Stimulated activated CD4-positive, alpha-beta T cell treated with anti-CD3 and anti-CD28 coated beads, Interleukin-2, amount 100 ng/mL, for 24 hours (primary cell): ENCODE results near the gene EGLN3.

Experiments
- DNase-seq, 2 donors: peaks; one replicate each; pipeline ENCODE4 v3.0.0-alpha.2; 2020

EGLN3 gene

DNA sequence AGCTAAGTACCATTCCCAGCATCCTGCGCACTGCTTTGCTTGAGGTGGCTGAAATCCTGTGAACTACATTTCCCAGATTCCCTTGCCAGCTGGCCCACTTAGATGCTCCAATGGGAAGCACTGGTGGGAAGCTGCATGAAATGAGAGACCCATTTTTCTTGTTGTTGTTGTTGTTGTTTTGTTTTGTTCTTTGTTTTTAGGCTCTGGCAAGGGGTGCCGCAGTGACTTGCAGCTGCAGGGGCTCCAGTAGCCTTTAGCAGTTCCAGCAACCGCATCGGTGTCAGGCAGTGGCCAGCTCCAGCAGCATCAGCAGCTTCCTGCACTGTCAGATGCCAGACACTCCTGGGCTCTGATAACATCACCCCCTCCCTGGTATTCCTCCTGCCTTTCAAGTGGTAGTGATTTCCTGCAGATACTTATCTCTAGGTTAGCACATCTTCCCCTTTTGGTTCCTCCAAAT, 8.8 kb upstream of the EGLN3 start:
- DNase-seq: no peak

DNA sequence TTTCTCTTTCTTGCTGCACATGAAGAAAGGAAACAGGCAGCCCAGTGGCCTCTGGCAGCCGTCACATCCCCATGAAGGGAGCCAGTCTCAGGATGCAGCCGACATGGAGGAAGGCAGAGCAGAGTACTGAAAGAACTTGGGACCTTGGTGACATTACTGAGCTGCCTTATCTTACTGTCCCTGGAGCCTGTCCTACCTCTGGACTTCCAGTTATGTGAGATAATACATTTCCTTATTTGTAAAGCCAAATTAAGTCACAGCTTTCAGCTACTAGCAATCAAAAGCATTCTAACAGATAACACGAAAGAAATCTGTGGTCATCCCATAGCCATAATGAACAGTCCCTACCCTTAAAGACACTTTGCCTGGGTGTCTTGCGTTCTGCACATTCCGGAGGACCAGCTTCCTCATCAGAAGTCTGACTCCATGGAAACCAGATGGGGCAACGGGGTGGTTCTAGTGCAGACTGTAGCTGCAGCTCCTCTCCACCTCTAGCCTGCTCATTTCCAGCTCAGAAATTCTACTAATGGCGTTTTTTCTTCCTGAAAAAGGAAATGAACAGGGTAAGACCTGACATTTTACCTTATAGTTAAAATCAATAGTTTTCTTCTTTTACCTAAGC, 7.8 kb upstream of the EGLN3 start:
- DNase-seq: no peak

DNA sequence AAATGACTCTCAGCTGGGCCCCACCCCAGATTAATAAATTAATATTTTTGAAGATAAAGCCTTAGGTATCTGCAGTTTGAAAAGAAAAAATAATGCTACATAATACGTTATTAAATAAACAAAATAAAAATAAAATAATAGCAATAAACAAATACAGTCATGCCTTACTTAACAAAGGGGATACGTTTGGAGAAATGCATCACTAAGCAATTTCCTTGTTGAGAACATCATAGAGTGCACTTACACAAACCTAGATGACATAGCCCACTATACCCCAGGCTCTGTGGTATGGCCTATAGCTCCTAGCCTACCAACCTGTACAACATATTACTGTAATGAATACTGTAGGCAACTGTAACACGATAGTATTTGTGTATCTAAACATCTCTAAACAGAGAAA, 7.1 kb upstream of the EGLN3 start:
- no peak for DNase-seq

DNA sequence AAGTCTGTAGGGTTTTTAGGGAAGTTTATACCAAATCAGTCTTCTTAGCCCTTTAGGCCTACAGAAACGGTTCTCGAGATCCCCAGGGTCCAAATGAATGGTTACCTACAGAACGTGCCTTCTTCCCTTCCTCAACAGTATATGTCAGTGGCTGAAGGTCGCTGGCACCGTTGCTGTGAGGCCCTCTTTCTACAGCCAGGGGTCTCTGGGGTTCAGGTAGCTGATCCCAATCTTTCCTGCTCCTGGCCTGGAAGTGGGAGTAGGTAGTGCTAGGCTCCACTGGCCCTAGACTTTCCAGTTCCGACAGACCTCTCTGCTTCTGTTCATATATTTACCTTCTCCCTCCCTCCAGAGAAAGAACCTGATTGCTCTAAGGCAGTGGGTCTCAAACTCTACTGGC, 6.4 kb upstream of the EGLN3 start:
- no peak for DNase-seq

DNA sequence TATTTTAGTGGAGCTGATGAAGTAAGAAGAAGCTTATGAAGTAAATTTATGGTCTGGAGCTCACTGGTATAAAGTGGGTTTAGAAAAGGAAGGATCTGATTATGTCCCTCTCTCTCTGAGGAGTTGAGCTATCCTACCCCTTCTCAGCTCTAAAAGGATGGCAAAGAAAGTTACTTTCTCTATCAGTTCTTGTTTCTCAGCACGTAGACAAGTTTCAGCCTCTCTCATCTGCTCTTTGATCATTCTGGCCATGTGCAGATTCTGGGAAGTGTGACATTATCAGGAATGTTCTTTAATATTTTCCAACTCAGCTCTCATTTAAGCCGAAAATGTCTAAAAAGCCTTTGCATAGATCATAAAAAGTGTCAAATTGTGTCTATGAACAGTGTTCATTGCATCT, 5.8 kb upstream of the EGLN3 start:
- no peak for DNase-seq

DNA sequence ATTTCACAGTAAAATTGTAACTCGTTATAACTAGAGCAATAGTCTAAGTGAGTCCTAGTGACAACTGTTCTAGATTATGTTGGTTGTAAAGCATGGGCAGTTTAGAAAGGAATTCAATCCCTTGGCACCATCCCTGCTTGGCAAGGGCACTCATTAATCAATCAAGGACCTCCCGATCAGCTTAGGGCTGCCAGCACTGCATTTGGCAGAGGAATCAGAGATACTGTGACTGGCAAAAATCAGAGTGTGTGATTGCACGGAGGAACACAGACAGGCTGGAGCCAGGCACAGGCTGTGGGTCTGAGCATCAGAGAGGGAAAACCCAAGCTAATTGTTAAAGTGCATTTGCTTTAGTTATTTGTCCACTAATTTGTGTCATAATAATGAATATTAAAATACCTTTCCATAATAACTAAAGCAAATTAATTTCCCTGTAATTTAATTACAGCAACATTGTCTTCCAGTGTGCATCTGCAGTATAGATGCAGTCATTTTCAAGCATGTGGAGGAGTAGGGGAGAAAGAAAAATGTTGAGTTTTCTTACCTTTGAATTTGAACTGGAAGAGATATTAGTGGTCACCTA, 3.2 kb upstream of the EGLN3 start:
- DNase-seq: no peak

DNA sequence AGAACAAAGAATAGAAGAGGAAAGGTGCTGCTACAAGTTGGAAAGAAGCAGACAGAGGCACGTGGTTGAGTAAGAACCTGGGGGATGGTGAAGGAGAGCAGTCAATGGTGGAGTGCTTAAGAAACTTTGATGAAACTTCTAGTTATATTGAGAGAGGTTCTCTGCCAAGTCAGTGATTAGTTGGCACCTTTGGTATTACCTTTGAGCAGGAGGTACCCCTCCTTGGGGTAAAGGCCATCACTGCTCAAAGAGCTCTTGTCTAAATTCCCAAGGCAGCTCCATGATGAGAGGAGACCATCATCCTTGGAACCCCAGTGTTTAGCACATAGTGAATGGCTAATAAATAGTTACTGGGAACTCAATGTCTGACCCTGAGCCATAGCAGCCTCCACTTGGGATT, 1.7 kb upstream of the EGLN3 start:
- no peak for DNase-seq

DNA sequence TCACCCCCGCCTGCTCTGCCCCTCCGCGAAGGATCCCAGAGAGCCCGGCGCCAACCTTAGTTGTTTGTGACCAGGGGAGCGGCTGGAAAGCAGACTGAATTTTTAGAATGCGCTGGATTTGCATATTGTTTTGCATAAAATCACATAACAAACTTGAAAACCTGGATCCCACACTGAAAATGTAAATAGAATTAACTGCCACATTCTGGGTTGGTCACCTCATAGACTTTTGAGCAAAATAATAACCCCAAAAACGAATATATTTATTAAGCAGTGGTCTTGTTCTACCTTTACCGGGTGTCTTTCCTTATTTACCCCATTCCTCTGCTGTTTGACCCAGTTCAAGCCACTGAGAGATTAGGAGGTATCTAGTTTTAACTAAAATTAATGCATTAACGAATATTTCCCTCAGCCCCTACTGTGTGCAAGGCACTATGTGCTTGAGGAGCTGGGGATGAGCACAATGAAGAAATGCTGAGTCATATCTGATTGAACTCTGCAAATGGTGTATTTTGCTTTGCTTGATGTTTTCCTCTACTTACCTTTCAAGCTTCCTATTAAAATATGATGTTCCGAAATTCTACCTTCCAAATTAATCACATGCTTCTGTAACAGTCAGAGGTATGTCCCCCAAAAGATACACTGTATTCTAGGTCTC, 438 bp upstream of the EGLN3 start:
- DNase-seq: no peak

DNA sequence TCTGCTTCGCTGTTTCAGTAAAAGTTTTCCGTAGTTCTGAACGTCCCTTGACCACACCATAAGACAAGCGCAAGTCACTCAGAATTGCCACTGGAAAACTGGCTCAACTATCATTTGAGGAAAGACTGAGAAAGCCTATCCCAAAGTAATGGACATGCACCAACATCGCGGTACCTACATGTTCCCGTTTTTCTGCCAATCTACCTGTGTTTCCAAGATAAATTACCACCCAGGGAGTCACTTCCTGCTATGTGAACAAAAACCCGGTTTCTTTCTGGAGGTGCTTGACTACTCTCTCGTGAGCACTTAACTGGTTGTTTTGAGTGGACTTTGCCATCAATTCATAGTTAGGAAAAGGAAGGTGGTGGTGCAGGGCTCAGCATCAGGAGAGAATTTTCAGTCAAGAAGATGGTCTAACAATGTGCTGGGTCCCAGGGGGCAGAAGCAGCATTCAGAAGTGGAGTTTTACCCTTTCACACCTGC, 1.4 kb downstream of the EGLN3 start:
- DNase-seq: no peak

DNA sequence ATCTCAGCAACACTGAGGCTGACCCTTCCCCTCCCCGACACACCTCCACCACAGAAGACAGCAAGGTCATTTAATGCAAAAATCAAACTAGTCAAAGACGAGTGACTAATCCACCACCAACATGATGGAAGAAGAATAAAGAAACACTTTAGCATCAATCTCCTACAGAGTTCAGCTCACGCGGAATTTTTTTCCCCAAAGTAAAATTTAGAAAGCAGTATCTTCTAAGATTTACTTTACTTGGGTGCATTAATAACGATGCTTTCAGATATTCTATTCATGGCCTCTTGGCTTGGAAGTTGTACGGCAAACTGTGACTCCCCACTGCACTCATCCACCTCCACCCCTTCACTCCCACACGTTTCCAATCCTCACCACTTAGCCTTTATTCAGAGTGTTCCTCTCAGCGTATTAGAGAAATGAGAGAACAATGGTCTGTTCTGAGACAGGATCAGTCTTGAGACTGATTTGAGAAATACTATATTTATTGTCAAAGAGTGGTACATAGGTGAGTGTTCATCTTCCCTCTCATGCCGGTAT, 1.9 kb downstream of the EGLN3 start:
- DNase-seq: no peak

DNA sequence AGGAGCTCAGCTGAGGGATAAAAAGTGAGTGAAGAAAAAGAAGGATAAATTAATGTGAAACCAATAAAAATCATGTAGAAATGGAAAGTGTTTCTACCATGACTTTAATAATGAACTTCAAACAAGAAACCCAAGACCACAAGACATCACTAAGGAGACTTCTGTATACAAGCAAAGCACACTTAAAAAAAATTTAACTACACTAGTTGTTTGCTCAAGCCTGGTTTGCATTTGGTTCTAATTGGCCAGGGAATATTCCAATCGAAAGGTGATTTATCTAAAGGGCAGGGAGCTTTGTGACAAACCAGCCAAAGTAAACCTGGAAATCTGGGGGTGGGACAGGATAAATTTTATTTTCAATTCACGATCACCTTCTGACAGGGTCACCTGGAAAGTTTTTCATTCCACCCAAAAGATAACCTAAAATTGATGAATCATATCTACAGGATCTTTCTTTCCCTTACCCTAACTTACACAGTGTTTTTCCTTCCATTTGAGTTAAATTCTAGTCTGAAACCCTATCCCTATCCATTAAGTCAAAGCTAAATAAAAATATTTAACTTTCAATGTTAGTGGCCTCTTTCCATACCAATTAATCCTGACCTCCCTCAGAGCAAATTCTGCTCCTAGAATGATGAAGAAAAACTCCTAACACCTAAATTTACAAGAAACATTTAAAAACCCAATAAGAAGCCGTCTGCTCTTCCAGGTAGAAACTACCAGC, 2.6 kb downstream of the EGLN3 start:
- no peak for DNase-seq

DNA sequence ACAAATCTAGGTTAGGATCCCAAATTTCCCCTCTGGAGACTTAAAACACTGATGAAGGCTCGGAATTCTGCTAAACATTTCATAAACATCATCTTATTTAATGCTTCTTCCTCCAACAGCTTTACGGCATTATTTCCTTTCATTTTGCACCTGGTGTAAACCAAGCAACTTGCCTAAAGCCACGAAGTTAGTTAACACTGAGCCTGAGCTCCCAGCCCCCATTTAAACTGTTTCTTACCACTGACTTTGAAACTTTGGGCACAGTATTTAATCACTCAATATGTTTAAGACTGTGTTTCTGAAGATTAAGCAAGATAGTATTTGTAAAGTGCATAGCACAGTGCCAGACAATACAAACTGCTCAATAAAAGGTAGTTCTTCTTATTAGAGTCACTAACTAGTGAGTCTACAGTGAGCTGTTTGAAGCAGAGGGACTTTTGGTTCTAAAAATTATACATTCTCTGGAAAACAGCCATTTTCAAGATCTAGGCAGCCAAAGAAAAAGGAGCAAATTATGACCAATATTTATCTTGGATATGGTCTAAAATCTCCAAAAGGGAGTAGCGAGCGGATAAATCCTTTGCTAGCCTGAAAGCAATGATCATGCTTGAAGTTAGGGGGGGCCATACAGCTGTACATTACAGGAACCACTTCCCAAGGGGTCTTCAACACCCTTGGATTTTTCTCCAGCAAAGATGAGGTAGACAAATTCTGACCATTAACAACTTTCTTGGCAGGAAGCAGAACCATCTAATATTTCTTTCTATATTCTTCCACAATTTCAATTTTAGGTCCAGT, 4.0 kb downstream of the EGLN3 start:
- no peak for DNase-seq

DNA sequence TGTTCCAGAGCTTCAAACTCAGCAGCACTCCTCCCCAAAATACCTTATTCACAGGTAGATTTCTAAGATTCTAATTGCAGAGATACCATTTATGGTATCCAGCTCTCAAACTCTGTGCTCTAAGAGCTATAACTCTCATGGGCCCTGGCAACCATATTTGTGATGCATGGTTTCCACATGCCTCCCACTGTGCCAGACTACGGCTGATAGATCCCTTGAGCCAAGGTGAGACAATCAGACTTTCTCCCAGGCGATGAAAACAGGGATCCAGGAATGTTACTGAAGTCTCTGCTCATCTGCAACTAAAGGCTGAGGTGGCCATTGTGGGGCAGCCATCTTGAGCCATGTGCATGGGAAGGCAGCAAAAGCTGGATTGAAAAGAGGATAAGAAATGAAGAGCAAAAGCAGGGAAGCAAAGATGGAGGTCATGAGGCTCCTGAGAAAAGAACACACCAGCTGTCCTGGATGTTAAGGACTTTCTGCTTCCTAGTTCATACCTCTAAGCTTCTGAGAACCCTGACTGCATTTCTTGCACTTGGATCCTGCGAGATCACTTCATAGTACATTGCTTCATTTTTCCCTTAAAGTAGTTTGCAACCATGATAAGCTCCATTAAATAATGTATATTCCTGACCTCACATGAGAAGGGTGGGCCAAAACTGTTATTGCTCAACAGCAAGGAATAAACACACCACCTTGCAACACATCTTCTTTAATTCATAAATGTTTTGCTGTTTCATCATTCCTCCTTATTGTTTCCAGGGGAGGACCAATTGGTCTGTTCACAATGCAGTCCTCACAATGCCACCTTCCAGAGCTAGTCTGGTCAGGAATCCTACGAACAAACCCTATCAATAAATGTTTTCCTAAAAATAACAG, 5.4 kb downstream of the EGLN3 start:
- DNase-seq: no peak

DNA sequence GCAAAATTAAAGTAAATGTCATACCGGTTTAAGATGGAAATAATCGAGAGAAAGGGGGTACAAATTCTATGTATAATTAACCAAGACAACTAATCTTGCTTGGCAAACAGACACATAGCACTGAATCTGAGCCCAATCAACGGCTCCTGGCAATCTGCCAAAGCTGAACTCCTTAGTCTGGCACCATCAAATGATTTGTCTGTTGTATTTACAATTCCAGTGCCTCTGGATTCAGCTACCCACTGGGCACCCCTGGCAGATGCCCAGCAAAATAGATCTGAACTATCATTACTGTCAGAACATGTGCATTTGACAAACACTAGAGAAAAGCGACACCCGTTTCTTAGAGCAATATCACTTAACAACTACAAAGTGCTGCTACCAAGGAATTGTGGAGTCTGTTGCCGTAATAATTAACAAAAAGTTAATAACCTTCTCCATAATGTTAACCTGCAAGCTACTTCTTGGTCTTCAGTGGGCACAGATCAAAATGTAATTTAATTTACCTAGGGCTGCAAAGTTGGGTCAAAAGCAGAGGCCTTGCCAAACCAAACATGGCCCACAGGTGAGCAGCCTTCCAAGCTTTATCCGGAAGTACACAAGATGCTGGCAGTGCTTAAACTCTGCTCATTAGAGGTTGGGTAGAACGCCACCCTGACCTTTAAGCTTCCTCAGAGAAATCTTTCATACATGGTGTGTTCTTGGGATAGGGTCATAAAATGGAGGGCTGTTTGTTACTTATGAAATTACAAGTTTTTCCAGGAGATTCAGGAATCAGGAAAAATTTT, 7.6 kb downstream of the EGLN3 start:
- DNase-seq: no peak

DNA sequence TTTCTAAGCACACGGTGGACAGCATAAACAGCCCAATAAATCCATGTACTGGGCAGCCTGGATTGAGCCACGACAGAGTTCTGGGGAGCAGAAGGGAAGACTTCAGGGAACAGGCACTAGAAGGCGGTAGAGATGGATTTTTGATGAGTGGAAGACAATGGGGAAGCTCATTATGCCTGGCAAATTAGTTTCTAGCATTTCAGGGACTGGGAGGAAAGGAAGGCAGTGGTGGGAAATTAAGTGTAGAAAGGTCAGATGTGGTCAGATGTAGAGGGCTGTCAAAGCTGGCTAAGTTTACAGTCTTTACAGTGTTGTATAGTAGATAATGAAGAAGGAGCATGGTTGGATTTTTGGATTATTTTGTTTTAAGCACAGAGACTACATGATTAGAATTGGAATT, 9.2 kb downstream of the EGLN3 start:
- no peak for DNase-seq

DNA sequence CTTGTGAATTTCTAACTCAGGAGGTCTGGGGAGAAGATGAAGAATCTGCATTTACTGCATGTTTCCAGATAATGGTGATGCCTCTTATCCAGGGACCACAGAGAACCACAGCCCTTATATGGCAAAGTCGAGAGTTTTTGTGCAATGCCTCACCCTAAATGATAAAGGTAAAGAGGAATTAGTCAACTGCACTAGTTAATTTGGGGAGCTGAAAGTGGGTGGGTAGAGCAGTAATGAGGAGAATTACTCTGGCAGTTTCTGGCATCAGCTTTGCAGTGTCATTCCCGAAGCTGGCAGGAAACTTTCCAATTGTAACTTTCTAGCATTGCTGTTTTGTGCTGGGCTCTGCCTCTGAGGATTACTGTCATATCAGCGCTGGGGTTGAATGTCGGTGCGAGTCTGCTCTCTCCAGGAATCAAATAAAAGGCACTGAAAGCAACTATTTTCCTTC, 10.3 kb downstream of the EGLN3 start:
- DNase-seq: no peak

DNA sequence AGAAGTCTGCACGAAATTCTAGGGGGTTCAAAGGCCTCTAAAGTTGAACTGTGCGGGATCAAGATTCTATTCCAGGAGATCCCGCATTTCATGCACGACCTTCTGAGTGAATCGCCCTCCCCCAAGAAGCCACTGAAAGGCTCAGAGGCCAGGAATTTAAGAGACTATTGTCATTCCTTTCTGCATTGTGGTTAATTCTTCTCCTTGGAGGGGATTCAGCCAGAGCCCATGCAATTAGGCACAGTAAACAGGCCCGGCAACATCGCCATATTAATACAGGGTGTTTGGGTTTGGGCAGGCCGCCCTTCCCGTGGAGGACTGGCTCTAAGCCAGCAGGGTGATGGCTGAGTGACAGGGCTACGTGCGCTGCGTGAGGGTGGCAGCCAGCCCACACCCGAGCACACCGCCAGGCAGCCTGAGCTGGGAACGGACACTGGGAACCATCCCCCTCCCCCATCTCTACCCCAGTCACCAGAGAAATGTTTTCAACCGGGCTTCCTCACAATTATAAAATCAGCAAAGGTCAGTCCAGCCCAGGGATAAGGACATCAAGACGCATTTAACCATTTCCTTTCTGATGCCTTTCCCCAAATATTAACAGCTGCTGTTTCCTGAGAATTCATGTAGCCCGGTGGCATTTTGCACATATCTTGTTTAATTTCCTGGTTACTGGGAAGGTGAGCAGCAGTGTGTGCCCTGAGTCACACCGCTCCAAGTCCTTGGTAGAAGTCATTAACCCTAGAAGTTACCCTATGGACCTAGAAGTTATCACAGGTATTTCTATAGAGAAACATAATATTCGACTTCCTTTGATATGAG, 12.5 kb downstream of the EGLN3 start:
- DNase-seq: no peak

DNA sequence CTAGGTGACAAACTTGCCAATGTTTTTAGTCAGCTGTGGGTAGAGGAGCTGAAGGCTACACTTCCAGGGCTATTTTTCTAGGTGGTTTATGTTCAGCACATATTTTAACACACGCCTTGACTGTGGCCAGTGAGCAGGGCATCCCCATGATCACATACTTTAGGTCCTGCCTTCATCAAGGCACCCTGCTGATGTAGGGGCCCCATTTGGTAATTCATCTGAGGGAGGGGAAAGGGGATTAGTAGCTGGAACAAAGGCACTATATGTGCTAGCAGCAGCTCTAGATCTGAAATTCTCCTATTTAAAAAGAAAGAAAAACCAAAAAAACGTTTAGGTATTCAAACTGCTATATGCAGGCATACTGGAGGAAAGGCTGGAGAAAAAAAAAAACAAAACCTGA, 14.5 kb downstream of the EGLN3 start:
- no peak for DNase-seq

DNA sequence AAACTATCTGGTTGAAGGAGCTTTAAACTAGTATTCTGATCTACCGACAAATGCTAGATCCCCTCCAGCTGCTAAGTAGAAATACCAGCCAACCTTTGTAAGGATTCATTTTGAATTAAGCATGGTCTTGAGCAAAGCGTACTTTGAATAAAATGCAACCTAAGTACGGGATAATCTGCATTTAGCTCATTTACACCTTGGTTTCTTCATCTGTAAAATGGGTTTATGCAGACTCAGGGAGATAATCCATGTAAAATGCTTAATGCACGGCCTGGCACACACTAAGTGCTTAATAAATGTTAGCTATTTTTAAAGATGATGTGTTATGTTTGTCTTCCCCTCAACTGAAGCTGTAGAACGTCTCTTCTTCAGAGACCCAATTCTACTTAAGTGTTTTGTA, 15.9 kb downstream of the EGLN3 start:
- DNase-seq: no peak
